ENCODE results near the gene PDIA6.
A peak's percentile ranks its signal among the peaks of the same experiment; 100 is the strongest.
"Not testable (repeated sequence)": the region's sequence is repeated elsewhere in the genome, so short reads cannot be mapped to it uniquely, and the experiment has no call there.

The PDIA6 gene

DNA sequence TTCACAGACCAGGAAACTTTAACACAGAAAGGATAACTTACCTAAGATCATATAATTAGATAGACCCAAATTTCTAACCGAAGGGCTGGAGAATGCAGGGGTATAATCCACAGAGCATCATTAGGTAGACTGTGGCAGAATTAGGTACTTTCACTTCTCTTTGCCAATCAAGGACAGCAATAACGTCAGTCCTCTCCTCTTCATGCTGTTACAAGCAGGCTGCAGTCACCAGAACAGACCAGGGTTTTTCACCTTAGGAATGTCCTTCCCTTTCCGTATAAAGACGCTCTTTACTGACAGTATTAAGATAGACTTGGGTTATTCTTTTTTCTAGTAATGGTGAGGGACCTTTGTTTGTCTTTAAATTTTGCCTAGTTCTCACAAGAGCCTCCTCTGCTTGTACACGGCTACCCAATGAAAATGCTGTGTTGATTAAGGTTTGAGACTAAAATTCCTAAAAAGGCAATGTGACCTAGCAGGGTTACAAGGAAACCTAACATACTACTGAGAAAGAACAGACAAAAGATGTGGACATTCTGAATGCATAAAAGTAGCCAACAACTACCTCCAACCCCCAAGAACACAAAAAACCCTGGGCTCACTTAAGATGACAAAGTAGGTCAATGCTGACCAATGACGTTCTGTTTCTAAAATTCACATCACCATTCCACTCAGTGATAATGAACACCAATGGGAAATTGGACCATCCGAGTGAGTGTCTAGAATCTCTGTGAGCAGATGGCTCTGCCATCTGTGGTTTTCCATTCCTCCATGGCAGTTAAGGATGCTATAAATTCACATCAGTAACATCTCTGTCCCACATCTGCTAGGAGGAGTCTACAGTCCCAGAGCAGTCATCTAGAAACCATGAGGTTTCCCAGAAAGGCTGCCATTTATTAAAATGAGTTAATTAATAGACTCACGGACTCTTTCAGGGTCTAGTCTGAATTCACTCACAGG lies 2.1 kb downstream of the PDIA6 start:
- DNase-seq: no peak

DNA sequence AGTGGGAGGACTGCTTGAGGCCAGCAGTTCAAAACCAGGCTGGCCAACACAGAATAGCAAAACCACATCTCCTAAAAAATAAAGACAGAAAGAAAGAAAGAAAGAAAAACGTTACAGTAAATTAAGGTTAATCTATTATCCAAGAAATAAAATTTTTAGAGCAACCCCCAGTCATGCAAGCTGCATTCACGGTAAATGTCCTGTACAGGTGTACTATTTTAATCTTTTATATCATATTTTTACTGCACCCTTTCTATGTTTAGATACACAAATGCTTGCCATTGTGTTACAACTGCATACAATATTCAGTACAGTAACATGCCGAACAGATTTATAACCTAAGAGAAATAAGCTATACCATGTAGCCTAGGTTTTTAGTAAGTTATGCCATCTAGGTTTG lies 6.0 kb downstream of the PDIA6 start:
- no peak for DNase-seq

DNA sequence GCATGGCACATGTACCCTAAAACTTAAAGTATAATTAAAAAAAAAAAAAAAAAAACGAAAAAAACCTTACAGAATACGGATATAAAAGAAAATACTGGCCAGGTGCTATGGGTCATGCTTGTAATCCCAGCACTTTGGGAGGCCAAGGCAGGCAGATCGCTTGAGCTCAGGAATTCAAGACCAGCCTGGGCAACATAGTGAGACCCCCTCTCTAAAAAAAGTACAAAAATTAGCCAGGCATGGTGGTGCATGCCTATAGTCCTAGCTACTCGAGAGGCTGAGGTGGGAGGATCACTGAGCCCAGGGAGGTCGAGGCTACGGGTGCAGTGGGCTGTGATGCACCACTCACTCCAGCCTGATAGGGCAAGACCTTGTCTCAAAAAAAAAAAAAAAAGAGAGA lies 6.6 kb downstream of the PDIA6 start:
- not testable (repeated sequence) for DNase-seq

GRCh38 chr2:10802657-10803056 lies 9.9 kb downstream of the PDIA6 start:
- no peak for DNase-seq

GRCh38 chr2:10800163-10800562 lies 12.4 kb downstream of the PDIA6 start:
- DNase-seq: no peak

DNA sequence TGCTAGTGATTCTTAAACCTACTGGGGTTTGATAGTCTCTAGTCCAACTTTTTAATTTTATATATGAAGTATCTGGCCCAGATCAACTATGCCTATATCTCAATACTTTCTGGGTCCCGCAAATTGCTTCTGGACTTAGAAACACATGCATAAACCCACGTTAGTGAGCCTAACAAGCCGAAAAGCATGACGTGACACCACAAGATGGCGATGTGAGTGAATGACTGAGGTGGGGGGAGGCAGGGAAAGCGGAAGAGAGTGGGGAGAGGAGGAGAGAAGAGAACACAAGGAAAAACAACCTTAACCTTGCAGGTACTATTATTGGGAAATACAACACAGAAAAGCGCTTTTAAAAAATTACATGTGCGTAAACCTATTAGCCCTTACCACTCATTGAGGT lies 13.8 kb downstream of the PDIA6 start:
- DNase-seq: no peak

DNA sequence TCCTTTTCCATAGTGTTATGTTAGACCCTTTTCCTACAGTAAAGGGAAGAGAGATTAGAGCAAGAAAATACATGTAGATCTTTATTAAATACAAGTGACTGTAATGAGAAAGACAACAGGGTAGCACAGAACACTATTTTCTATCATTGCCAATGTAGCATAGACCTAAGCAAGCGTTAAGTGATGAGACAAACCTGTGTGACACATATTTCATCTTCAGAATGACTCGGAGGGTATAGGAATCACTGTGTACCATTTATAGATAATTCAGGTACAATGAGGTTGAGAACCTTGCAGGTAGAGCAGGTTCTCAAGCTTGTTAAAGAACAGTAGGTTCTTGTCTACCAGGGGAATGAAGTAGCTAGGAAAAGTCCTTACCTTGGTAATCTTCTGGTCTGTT lies 15.9 kb downstream of the PDIA6 start:
- no peak for DNase-seq

DNA sequence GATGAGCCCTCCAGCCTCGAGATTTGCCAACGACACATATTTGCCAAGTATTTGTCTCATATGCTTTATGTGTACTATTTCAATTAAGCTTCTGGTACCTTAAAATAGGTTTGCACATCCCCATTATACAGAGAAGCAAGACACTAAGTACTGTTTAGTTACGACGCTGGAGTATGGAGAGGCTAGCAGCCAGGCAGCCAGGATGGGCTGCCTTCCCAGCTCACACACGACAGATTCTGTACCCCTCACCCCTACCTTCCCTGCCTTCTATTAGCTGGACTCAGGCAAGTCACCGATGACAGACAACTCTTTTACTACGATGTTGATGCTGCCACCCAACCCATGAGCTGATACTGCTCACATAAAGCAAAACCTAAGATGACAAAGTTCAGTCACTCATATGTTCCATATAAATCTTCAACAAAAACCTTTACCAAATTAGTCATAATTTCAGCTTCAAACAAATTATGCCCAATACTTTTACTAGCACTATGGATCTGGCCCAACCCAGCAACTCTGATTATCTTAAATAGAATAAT lies 17.0 kb downstream of the PDIA6 start:
- DNase-seq: no peak

- DNase-seq: no peak
Measured at GRCh38 chr2:10794876-10795275, 17.7 kb downstream of the PDIA6 start.

GRCh38 chr2:10793816-10794215 lies 18.8 kb downstream of the PDIA6 start:
- DNase-seq: no peak

- no peak for DNase-seq
Measured at GRCh38 chr2:10792660-10793400, 19.8 kb downstream of the PDIA6 start.

DNA sequence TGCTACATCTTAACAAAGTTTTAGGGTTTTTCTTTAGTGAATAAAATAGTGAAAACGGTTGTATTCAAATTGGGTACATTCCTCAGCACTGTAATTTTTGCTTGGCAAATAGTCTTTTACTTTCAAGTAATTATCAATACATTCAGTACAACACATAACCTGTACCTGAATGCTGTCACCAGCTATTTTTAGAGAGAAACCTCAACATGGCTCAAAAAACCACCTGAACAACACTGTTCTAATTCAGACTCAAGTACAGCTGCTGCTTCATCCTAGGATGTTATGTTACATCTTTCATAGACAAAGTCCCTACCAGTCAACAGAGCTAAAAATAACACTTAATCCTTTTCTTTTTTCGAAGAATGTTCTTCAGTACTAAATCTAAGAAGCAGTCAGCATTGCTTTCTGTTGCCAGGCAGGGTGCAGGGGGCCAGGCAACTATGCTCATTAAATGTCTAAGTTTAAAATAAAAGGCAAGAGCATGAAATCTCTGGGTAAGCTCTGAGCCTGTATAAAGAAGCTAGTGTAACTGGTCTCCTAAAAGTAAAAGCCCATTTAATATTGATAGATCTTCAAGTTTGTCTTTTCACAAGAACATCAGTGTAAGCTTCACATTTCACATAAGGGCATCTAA lies 20.5 kb downstream of the PDIA6 start:
- DNase-seq: no peak

GRCh38 chr2:10790228-10790973 lies 22.2 kb downstream of the PDIA6 start:
- no peak for DNase-seq

GRCh38 chr2:10788855-10789254 lies 23.7 kb downstream of the PDIA6 start:
- no peak for DNase-seq

DNA sequence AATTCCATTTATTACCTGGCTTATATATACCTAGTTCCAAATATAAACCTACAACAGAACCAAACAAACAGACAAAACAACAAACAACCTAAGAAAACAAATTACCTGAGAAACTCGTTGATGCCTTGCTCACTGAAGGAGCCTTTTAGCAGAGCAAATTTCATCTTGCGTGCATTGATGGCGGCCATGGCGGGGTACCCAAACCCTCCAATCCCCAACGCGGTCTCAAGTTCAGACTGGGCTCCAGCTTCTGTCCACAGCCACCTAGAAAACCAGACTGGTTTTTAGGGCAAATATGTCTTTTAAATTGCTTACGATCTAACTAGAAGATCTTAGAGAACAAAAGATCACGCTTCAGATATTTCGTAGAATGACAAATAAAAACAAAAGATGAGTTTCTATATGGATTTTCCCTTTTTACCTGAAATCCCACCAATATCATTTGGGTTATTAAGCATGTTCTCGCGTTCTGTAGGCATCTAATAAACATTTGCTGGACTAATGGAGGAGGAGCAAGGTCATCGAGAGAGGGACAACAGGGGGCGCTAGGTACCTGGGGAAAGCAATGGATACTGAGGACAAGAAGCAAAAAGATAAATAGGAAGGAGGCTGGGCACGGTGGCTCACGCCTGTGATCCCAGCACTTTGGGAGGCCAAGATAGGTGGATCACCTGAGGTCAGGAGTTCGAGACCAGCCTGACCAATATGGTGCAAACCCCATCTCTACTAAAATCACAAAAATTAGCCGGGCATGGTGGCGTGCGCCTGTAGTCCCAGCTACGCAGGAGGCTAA lies 25.2 kb downstream of the PDIA6 start:
- no peak for DNase-seq

DNA sequence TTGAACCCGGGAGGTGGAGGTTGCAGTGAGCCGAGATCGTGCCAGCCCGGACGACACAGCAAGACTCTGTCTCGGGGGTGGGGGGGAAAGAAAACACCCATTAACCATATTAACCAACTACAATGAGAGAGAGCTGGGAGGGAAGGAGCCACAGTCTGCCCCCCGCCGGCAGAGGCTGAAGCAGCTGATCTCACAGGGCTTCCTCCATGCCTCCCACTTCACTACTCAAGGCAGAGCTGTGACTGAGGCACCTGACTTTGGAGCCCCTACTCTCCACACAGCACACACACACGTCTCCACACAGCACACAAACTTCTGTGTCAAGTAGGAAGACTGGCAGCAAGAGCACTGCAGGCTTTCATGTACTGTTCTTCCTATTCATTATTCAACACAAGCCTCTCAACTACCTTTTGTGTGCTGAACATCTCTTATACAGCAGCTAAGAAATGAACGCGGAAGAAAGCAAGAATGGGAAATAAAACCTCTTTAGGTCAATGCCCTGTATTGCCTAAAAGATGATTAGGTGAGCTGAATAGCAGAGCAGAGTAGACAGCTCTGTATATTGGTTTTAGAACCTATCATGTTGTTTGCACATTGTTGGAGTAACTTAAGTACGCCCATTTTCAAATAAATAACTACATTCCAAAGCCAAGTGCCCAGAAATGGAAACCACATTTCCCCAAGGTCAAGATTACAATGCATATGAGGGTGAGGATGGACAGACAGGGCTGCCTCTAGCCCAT lies 26.2 kb downstream of the PDIA6 start:
- DNase-seq: no peak

GRCh38 chr2:10785260-10785659 lies 27.3 kb downstream of the PDIA6 start:
- DNase-seq: no peak

DNA sequence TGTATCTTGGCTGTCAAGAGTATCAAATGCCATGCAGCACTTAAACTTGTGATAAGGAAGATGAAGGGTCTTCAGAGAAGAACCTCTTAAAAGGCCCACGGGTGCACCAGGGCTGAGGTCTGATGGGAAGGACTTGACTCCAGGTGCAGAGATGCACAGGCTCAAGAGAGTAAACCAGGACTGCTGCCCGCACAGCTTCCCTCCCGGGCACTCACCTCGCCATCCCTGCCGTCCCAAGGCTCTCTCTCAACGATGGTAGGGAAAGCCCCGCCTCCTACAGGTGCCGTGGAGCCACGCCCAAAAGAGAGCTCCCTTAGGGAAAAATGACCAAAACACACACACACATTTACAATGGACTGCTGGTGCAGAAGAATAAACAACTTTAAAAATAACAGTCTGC lies 27.9 kb downstream of the PDIA6 start:
- no peak for DNase-seq

- peak; percentile 9 for DNase-seq
Measured at GRCh38 chr2:10783421-10783820, 29.2 kb downstream of the PDIA6 start.

GRCh38 chr2:10781746-10782145 lies 30.8 kb downstream of the PDIA6 start:
- no peak for DNase-seq

DNA sequence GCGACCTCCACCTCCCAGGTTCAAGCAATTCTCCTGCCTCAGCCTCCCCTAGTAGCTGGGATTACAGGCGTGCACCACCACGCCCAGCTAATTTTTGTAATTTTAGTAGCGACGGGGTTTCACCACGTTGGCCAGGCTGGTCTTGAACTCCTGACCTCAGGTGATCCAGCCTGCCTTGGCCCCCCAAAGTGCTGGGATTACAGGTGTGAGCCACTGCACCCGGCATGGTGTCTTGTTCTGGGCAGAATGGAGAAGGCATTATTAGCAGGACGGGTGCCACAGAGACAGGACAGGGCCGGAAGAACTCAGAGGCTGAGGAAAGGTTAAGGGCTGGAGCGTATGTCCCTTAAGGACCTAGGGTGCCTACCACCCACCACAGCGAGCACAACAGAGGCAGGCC lies 31.8 kb downstream of the PDIA6 start:
- not testable (repeated sequence) for DNase-seq
